Activated T-cell treated with anti-CD3 and anti-CD28 coated beads, Interleukin-2, amount 50 U/mL, for 24 hours (primary cell): Measurements from ENCODE around the gene MEIOB.

Experiments used
- DNase-seq: peaks from one replicate; pipeline ENCODE4 v3.0.0-alpha.2; 2020
- H3K27ac Mint-ChIP-seq: 2 replicates; pipeline ENCODE4 v1.8.0; 2020; ENCODE audit warnings: mild to moderate bottlenecking, mixed read lengths
- H3K27me3 Mint-ChIP-seq: 2 replicates; pipeline ENCODE4 v1.8.0; 2020; ENCODE audit warnings: mixed read lengths
- H3K36me3 Mint-ChIP-seq: 2 replicates; pipeline ENCODE4 v1.8.0; 2020; ENCODE audit warnings: low read depth, mixed read lengths
- H3K4me1 Mint-ChIP-seq: 2 replicates; pipeline ENCODE4 v1.8.0; 2020; ENCODE audit warnings: low read depth, mixed read lengths
- H3K4me3 Mint-ChIP-seq: 2 replicates; pipeline ENCODE4 v1.8.0; 2020; ENCODE audit warnings: mild to moderate bottlenecking, moderate library complexity, mixed read lengths
- H3K9me3 Mint-ChIP-seq: 2 replicates; pipeline ENCODE4 v1.8.0; 2020; ENCODE audit warnings: mixed read lengths

Gene MEIOB

GRCh38 chr16:1874854-1875253, 2.9 kb upstream of the MEIOB start:
- H3K27ac Mint-ChIP-seq = no peak overlapping the region
- H3K27me3 Mint-ChIP-seq = peaks cover 38% of the 10 kb centered on the region
- peaks cover 5% of the 10 kb centered on the region for H3K4me1 Mint-ChIP-seq
- DNase-seq = no peak
- H3K9me3 Mint-ChIP-seq = no peaks in the 10 kb centered on the region
- H3K4me3 Mint-ChIP-seq = no peak overlapping the region
- H3K36me3 Mint-ChIP-seq = no peaks in the 10 kb centered on the region

- Mint-ChIP-seq H3K4me3 (no peak overlapping the region), H3K36me3 (no peaks in the 10 kb centered on the region), H3K27me3 (peaks cover 22% of the 10 kb centered on the region), H3K9me3 (no peaks in the 10 kb centered on the region), H3K4me1 (peaks cover 5% of the 10 kb centered on the region), H3K27ac (no peak overlapping the region)
- DNase-seq = no peak
Observed at GRCh38 chr16:1870365-1871082, 1.4 kb downstream of the MEIOB start.

- Mint-ChIP-seq H3K36me3 (no peaks in the 10 kb centered on the region), H3K4me3 (no peak overlapping the region), H3K27me3 (peaks cover 4% of the 10 kb centered on the region), H3K9me3 (no peaks in the 10 kb centered on the region), H3K4me1 (no peaks in the 10 kb centered on the region), H3K27ac (no peak overlapping the region)
- DNase-seq = no peak
Observed at GRCh38 chr16:1865902-1866690, 5.9 kb downstream of the MEIOB start.

- no peak overlapping the region for H3K4me3 Mint-ChIP-seq
- H3K4me1 Mint-ChIP-seq = no peaks in the 10 kb centered on the region
- no peaks in the 10 kb centered on the region for H3K36me3 Mint-ChIP-seq
- peaks cover 8% of the 10 kb centered on the region for H3K27me3 Mint-ChIP-seq
- no peaks in the 10 kb centered on the region for H3K9me3 Mint-ChIP-seq
- DNase-seq = peak; percentile 40
- no peak overlapping the region for H3K27ac Mint-ChIP-seq
Observed at GRCh38 chr16:1863681-1864460, 8.1 kb downstream of the MEIOB start.

GRCh38 chr16:1862394-1862793, 9.6 kb downstream of the MEIOB start:
- Mint-ChIP-seq H3K27me3 (peaks cover 10% of the 10 kb centered on the region), H3K4me3 (no peak overlapping the region), H3K36me3 (no peaks in the 10 kb centered on the region)

GRCh38 chr16:1861730-1862129, 10.2 kb downstream of the MEIOB start:
- Mint-ChIP-seq H3K4me3 (no peak overlapping the region), H3K9me3 (no peaks in the 10 kb centered on the region), H3K36me3 (no peaks in the 10 kb centered on the region), H3K4me1 (no peaks in the 10 kb centered on the region), H3K27me3 (peaks cover 10% of the 10 kb centered on the region), H3K27ac (no peak overlapping the region)
- no peak for DNase-seq

More at GRCh38 chr16:1862394-1862793, 9.6 kb downstream of the MEIOB start:
- no peaks in the 10 kb centered on the region for H3K4me1 Mint-ChIP-seq
- H3K27ac Mint-ChIP-seq = no peak overlapping the region
- no peak for DNase-seq
- H3K9me3 Mint-ChIP-seq = no peaks in the 10 kb centered on the region

GRCh38 chr16:1859650-1860049, 12.3 kb downstream of the MEIOB start:
- H3K36me3 Mint-ChIP-seq = no peaks in the 10 kb centered on the region
- peaks cover 15% of the 10 kb centered on the region for H3K4me1 Mint-ChIP-seq
- H3K9me3 Mint-ChIP-seq = no peaks in the 10 kb centered on the region
- DNase-seq = no peak
- H3K4me3 Mint-ChIP-seq = no peak overlapping the region
- H3K27ac Mint-ChIP-seq = no peak overlapping the region
- H3K27me3 Mint-ChIP-seq = peaks cover 10% of the 10 kb centered on the region

GRCh38 chr16:1858189-1858865, 13.6 kb downstream of the MEIOB start:
- Mint-ChIP-seq H3K9me3 (no peaks in the 10 kb centered on the region), H3K27me3 (peaks cover 6% of the 10 kb centered on the region), H3K4me1 (peaks cover 19% of the 10 kb centered on the region), H3K36me3 (no peaks in the 10 kb centered on the region), H3K27ac (no peak overlapping the region), H3K4me3 (no peak overlapping the region)
- no peak for DNase-seq

GRCh38 chr16:1857433-1858097, 14.4 kb downstream of the MEIOB start:
- H3K27me3 Mint-ChIP-seq = peaks cover 6% of the 10 kb centered on the region
- peaks cover 19% of the 10 kb centered on the region for H3K4me1 Mint-ChIP-seq
- no peaks in the 10 kb centered on the region for H3K36me3 Mint-ChIP-seq
- H3K4me3 Mint-ChIP-seq = no peak overlapping the region
- no peak for DNase-seq
- no peak overlapping the region for H3K27ac Mint-ChIP-seq
- no peaks in the 10 kb centered on the region for H3K9me3 Mint-ChIP-seq

- DNase-seq = no peak
- H3K36me3 Mint-ChIP-seq = no peaks in the 10 kb centered on the region
- no peaks in the 10 kb centered on the region for H3K27me3 Mint-ChIP-seq
- H3K4me1 Mint-ChIP-seq = peaks cover 19% of the 10 kb centered on the region
- no peak overlapping the region for H3K4me3 Mint-ChIP-seq
- no peak overlapping the region for H3K27ac Mint-ChIP-seq
- H3K9me3 Mint-ChIP-seq = no peaks in the 10 kb centered on the region
Observed at GRCh38 chr16:1851793-1852192, 20.2 kb downstream of the MEIOB start.

GRCh38 chr16:1850981-1851380, 21.0 kb downstream of the MEIOB start:
- Mint-ChIP-seq H3K36me3 (no peaks in the 10 kb centered on the region), H3K27ac (no peak overlapping the region), H3K27me3 (peaks cover 3% of the 10 kb centered on the region), H3K4me1 (peaks cover 18% of the 10 kb centered on the region), H3K4me3 (no peak overlapping the region), H3K9me3 (no peaks in the 10 kb centered on the region)
- no peak for DNase-seq

- no peak overlapping the region for H3K27ac Mint-ChIP-seq
- no peaks in the 10 kb centered on the region for H3K9me3 Mint-ChIP-seq
- H3K36me3 Mint-ChIP-seq = no peaks in the 10 kb centered on the region
- DNase-seq = no peak
- H3K4me3 Mint-ChIP-seq = no peak overlapping the region
- peaks cover 6% of the 10 kb centered on the region for H3K27me3 Mint-ChIP-seq
- no peaks in the 10 kb centered on the region for H3K4me1 Mint-ChIP-seq
Observed at GRCh38 chr16:1846416-1846815, 25.5 kb downstream of the MEIOB start.

- H3K27ac Mint-ChIP-seq = no peak overlapping the region
- H3K36me3 Mint-ChIP-seq = no peaks in the 10 kb centered on the region
- no peaks in the 10 kb centered on the region for H3K9me3 Mint-ChIP-seq
- peaks cover 6% of the 10 kb centered on the region for H3K27me3 Mint-ChIP-seq
- no peak overlapping the region for H3K4me3 Mint-ChIP-seq
- H3K4me1 Mint-ChIP-seq = no peaks in the 10 kb centered on the region
- no peak for DNase-seq
Observed at GRCh38 chr16:1845985-1846384, 26.0 kb downstream of the MEIOB start.

GRCh38 chr16:1839554-1839953, 32.4 kb downstream of the MEIOB start:
- H3K27me3 Mint-ChIP-seq = no peaks in the 10 kb centered on the region
- H3K4me1 Mint-ChIP-seq = no peaks in the 10 kb centered on the region
- DNase-seq = no peak
- no peaks in the 10 kb centered on the region for H3K36me3 Mint-ChIP-seq
- no peak overlapping the region for H3K4me3 Mint-ChIP-seq
- no peak overlapping the region for H3K27ac Mint-ChIP-seq
- H3K9me3 Mint-ChIP-seq = no peaks in the 10 kb centered on the region
